Neural progenitor cell (in vitro differentiated cells): ENCODE measurements around the gene C15orf62. TPM values are rescaled to one million over a fixed set of nuclear protein-coding genes. Genes with fewer than 3 reads are reported as not detected.

Source experiments
- DNase-seq: peaks from one replicate; pipeline ENCODE4 v3.0.0-alpha.2; 2016; ENCODE audit warnings: low spot score
- H2AFZ ChIP-seq: fragments of 200-600 bp; sonication (generic); replicated peaks from 2 replicates; pipeline ENCODE4 v1.6.1; 2016; ENCODE audit warnings: antibody characterized with exemption
- H3F3A ChIP-seq: fragments of 200-600 bp; sonication (generic); 2 replicates; pipeline ENCODE4 v1.6.1; 2016; ENCODE audit warnings: antibody characterized with exemption, low read depth
- H3K27ac ChIP-seq: fragments of 200-600 bp; sonication (generic); 2 replicates; pipeline ENCODE4 v1.5.1; 2016; ENCODE audit warnings: mild to moderate bottlenecking
- H3K27me3 ChIP-seq: fragments of 200-600 bp; sonication (generic); 2 replicates; pipeline ENCODE4 v1.6.1; 2016; ENCODE audit warnings: mild to moderate bottlenecking, moderate library complexity
- H3K36me3 ChIP-seq: fragments of 200-600 bp; sonication (generic); 2 replicates; pipeline ENCODE4 v1.5.1; 2016
- H3K4me1 ChIP-seq: fragments of 200-600 bp; sonication (generic); 2 replicates; pipeline ENCODE4 v1.6.1; 2016; ENCODE audit warnings: mixed run types
- H3K4me2 ChIP-seq: fragments of 200-600 bp; sonication (generic); 2 replicates; pipeline ENCODE4 v1.6.1; 2016
- H3K4me3 ChIP-seq: fragments of 200-600 bp; sonication (generic); 2 replicates; pipeline ENCODE4 v1.5.1; 2016
- H3K79me2 ChIP-seq: fragments of 200-600 bp; sonication (generic); 2 replicates; pipeline ENCODE4 v1.6.1; 2016; ENCODE audit warnings: low read depth
- H3K9ac ChIP-seq: fragments of 200-600 bp; sonication (generic); 2 replicates; pipeline ENCODE4 v1.6.1; 2016
- H3K9me3 ChIP-seq: fragments of 200-600 bp; sonication (generic); 2 replicates; pipeline ENCODE4 v1.5.1; 2016; ENCODE audit warnings: low read depth
- H4K20me1 ChIP-seq: fragments of 200-600 bp; sonication (generic); 2 replicates; pipeline ENCODE4 v1.6.1; 2016; ENCODE audit warnings: low read depth
- H3K27ac Mint-ChIP-seq: 3 replicates; pipeline ENCODE4 v1.8.0; 2021; ENCODE audit warnings: mixed read lengths
- H3K27me3 Mint-ChIP-seq: 2 replicates; pipeline ENCODE4 v1.8.0; 2022; ENCODE audit warnings: low read depth, mild to moderate bottlenecking, inconsistent platforms, moderate library complexity, mixed read lengths; ENCODE audit not compliant: insufficient read depth
- H3K36me3 Mint-ChIP-seq: 3 replicates; pipeline ENCODE4 v1.8.0; 2021; ENCODE audit warnings: mixed read lengths
- H3K4me1 Mint-ChIP-seq: 3 replicates; pipeline ENCODE4 v1.8.0; 2021; ENCODE audit warnings: mixed read lengths
- H3K4me3 Mint-ChIP-seq: 3 replicates; pipeline ENCODE4 v1.8.0; 2021; ENCODE audit warnings: mild to moderate bottlenecking, moderate library complexity, mixed read lengths
- H3K9me3 Mint-ChIP-seq: 3 replicates; pipeline ENCODE4 v1.8.0; 2020; ENCODE audit warnings: mixed read lengths
- CTCF ChIP-seq: fragments of 200-600 bp; sonication (generic); IDR thresholded peaks from 2 replicates; pipeline ENCODE4 v1.5.1; 2017; ENCODE audit warnings: antibody characterized with exemption, mild to moderate bottlenecking
- EZH2 ChIP-seq: fragments of 200-600 bp; sonication (generic); IDR thresholded peaks from 2 replicates; pipeline ENCODE4 v1.6.1; 2017; ENCODE audit warnings: antibody characterized with exemption, mild to moderate bottlenecking, moderate library complexity
- EZH2phosphoT487 ChIP-seq: fragments of 200-600 bp; sonication (generic); IDR thresholded peaks from 2 replicates; pipeline ENCODE4 v1.6.1; 2017; ENCODE audit warnings: antibody characterized with exemption
- total RNA-seq: library from RNA; depleted of rRNA; stranded (reverse); fragments of >200 nt; gene quantifications from 2 replicates; pipeline ENCODE4 v1.2.3, GENCODE V29; 2015; ENCODE audit warnings: low replicate concordance

C15orf62 gene
- total RNA-seq, 1 donor from 2014 or later, result not detected

GRCh38 chr15:40759961-40760360 is 9.8 kb upstream of the C15orf62 start:
- no peak overlapping the region for H3K4me3 Mint-ChIP-seq
- Histone ChIP-seq H3K27ac (no peak overlapping the region), H3K9me3 (no peaks in the 10 kb centered on the region), H3K36me3 (no peaks in the 10 kb centered on the region), H3K79me2 (no peaks in the 10 kb centered on the region), H3K9ac (no peak overlapping the region), H2AFZ (no peak overlapping the region), H4K20me1 (no peaks in the 10 kb centered on the region), H3K4me2 (no peak overlapping the region), H3K27me3 (peaks cover 28% of the 10 kb centered on the region), H3F3A (peaks cover 24% of the 10 kb centered on the region), H3K4me3 (no peak overlapping the region), H3K4me1 (peaks cover 15% of the 10 kb centered on the region)
- peaks cover 3% of the 10 kb centered on the region for H3K27me3 Mint-ChIP-seq
- H3K4me1 Mint-ChIP-seq, result peaks cover 26% of the 10 kb centered on the region
- no peak for TF ChIP-seq CTCF
- TF ChIP-seq EZH2phosphoT487, result no peak
- no peak for TF ChIP-seq EZH2
- DNase-seq, result no peak
- H3K36me3 Mint-ChIP-seq, result no peaks in the 10 kb centered on the region
- H3K27ac Mint-ChIP-seq, result no peak overlapping the region
- no peaks in the 10 kb centered on the region for H3K9me3 Mint-ChIP-seq

GRCh38 chr15:40762919-40763800 is 6.6 kb upstream of the C15orf62 start:
- H3K9me3 Mint-ChIP-seq, result no peaks in the 10 kb centered on the region
- Histone ChIP-seq H3K27me3 (peaks cover 34% of the 10 kb centered on the region), H3K4me1 (peaks cover 31% of the 10 kb centered on the region), H3K9me3 (no peaks in the 10 kb centered on the region), H3K9ac (no peak overlapping the region), H3K4me3 (peak overlapping the region; percentile 56), H3F3A (peaks cover 28% of the 10 kb centered on the region), H3K27ac (no peak overlapping the region), H2AFZ (peak overlapping the region; percentile 50), H3K36me3 (no peaks in the 10 kb centered on the region), H3K79me2 (no peaks in the 10 kb centered on the region), H3K4me2 (peak overlapping the region; percentile 83), H4K20me1 (no peaks in the 10 kb centered on the region)
- H3K4me1 Mint-ChIP-seq, result peaks cover 34% of the 10 kb centered on the region
- no peaks in the 10 kb centered on the region for H3K36me3 Mint-ChIP-seq
- DNase-seq, result peak; percentile 49
- H3K27ac Mint-ChIP-seq, result no peak overlapping the region
- peak overlapping the region; percentile 84 for H3K4me3 Mint-ChIP-seq
- peaks cover 8% of the 10 kb centered on the region for H3K27me3 Mint-ChIP-seq
- TF ChIP-seq CTCF, result no peak
- TF ChIP-seq EZH2phosphoT487, result peak; percentile 7

GRCh38 chr15:40763801-40764628 is 5.8 kb upstream of the C15orf62 start, which contains the start of gene GCHFR:
Gene GCHFR, plus strand, starts transcription at chr15:40764068. Its CDS starts 113 bp downstream, at chr15:40764181.
- peaks cover 28% of the 10 kb centered on the region for H3F3A ChIP-seq
- no peaks in the 10 kb centered on the region for H4K20me1 ChIP-seq
- H2AFZ ChIP-seq, result peak within 1 kb of the TSS; percentile 50
- H3K9me3 ChIP-seq, result no peaks in the 10 kb centered on the region
- H3K4me2 ChIP-seq, result peak within 1 kb of the TSS; percentile 83
- H3K4me1 ChIP-seq, result peaks cover 31% of the 10 kb centered on the region
- H3K36me3 ChIP-seq, result no peaks in the 10 kb centered on the region
- peaks cover 34% of the 10 kb centered on the region for H3K4me1 Mint-ChIP-seq
- H3K4me3 Mint-ChIP-seq, result peak within 1 kb of the TSS; percentile 84
- H3K36me3 Mint-ChIP-seq, result peaks cover 2% of the 10 kb centered on the region
- H3K4me3 ChIP-seq, result peak within 1 kb of the TSS; percentile 56
- H3K27ac ChIP-seq, result no peak within 1 kb of the TSS
- H3K27me3 Mint-ChIP-seq, result peaks cover 8% of the 10 kb centered on the region
- TF ChIP-seq CTCF (peak; percentile 21), EZH2phosphoT487 (peak; percentile 34), EZH2 (peak; percentile 61)
- H3K9me3 Mint-ChIP-seq, result no peaks in the 10 kb centered on the region
- no peaks in the 10 kb centered on the region for H3K79me2 ChIP-seq
- peak; percentile 74 for DNase-seq
- no peak within 1 kb of the TSS for H3K27ac Mint-ChIP-seq
- peaks cover 34% of the 10 kb centered on the region for H3K27me3 ChIP-seq
- H3K9ac ChIP-seq, result no peak within 1 kb of the TSS
